ENCODE measurements around the gene C16orf54. TPM values are rescaled to one million over a fixed set of nuclear protein-coding genes. Genes with fewer than 3 reads are reported as not detected.
"Not testable (repeated sequence)": the region's sequence is repeated elsewhere in the genome, so short reads cannot be mapped to it uniquely, and the experiment has no call there.

C16orf54 gene
- total and polyA plus RNA-seq, 2 donors (not counting 1 experiment from before 2014, with no cell fraction given), result not detected

DNA sequence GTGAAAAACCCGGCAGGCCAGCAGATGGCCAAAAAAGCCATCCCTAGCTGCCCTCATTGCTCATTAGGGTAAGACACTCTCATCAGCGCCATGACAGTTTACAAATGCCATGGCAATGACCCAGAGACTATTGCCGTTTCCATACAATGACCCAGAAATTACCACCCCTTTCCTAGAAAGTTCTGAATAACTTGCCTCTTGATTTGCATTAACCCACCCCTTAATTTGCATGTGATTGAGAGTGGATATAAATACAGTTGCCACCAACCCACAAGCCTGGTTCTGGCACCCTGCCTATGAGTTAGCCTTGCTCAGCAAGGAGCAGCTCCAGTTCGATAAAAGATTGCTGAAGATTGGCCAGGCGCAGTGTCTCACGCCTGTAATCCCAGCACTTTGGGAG, 16.1 kb upstream of the C16orf54 start:
- Histone ChIP-seq H3K27me3 (ENCODE audit: control insufficient read depth, insufficient read depth, low read length) (peaks cover 4% of the 10 kb centered on the region), H3K36me3 (ENCODE audit: control insufficient read depth, insufficient read depth, low read length) (no peaks in the 10 kb centered on the region), H3K9me3 (ENCODE audit: control insufficient read depth, insufficient read depth, low read depth, low read length) (no peaks in the 10 kb centered on the region), H3K4me2 (ENCODE audit: extremely low read depth, insufficient read depth, low read length) (no peak overlapping the region), H3K27ac (ENCODE audit: insufficient read depth, low read length) (no peak overlapping the region), H3K9ac (ENCODE audit: insufficient read depth, low read length) (no peak overlapping the region), H3K79me2 (ENCODE audit: control insufficient read depth, insufficient read depth, low read length) (no peaks in the 10 kb centered on the region), H2AFZ (ENCODE audit: low read length) (no peak overlapping the region), H3K4me1 (ENCODE audit: control insufficient read depth, extremely low read depth, insufficient read depth, low read length) (no peaks in the 10 kb centered on the region), H3K4me3 (replicated peaks in 1 of 4; ENCODE audit: control extremely low read depth in 1 of 4, insufficient read depth in 1 of 4, low read depth in 3 of 4, low read length in 4 of 4) (no peak overlapping the region), H4K20me1 (ENCODE audit: control insufficient read depth, extremely low read depth, insufficient read depth, low read length) (no peaks in the 10 kb centered on the region)
- TF ChIP-seq EZH2 (IDR thresholded peaks at IDR 0.05; ENCODE audit: low read length, missing control alignments), result no peak
- TF ChIP-seq, protein P1, sequence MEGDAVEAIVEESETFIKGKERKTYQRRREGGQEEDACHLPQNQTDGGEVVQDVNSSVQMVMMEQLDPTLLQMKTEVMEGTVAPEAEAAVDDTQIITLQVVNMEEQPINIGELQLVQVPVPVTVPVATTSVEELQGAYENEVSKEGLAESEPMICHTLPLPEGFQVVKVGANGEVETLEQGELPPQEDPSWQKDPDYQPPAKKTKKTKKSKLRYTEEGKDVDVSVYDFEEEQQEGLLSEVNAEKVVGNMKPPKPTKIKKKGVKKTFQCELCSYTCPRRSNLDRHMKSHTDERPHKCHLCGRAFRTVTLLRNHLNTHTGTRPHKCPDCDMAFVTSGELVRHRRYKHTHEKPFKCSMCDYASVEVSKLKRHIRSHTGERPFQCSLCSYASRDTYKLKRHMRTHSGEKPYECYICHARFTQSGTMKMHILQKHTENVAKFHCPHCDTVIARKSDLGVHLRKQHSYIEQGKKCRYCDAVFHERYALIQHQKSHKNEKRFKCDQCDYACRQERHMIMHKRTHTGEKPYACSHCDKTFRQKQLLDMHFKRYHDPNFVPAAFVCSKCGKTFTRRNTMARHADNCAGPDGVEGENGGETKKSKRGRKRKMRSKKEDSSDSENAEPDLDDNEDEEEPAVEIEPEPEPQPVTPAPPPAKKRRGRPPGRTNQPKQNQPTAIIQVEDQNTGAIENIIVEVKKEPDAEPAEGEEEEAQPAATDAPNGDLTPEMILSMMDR (conservative IDR thresholded peaks at IDR 0.05 in 1 of 2, IDR thresholded peaks at IDR 0.05 in 1 of 2; ENCODE audit: low read depth in 1 of 2, low read length in 2 of 2), result no peak
- peak in 1 of 2 donors; percentile 20 for DNase-seq (ENCODE audit: low read depth in 2 of 2)

DNA sequence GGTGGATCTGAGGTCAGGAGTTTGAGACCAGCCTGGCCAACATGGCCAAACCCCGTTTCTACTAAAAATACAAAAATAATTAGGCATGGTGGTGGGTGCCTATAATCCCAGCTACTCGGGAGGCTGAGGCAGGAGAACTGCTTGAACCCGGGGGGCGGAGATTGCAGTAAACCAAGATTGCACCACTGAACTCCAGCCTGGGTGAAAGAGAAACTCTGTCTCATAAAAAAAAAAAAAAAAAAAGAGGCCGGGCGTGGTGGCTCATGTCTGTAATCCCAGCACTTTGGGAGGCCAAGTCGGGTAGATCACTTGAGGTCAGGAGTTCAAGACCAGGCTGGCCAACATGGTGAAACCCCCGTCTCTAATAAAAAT, 15.5 kb upstream of the C16orf54 start:
- not testable (repeated sequence) for H3K9me3 ChIP-seq (ENCODE audit: control insufficient read depth, insufficient read depth, low read depth, low read length); DNase-seq (ENCODE audit: low read depth in 2 of 2); H3K36me3 ChIP-seq (ENCODE audit: control insufficient read depth, insufficient read depth, low read length); H3K27ac ChIP-seq (ENCODE audit: insufficient read depth, low read length); H3K27me3 ChIP-seq (ENCODE audit: control insufficient read depth, insufficient read depth, low read length); H3K9ac ChIP-seq (ENCODE audit: insufficient read depth, low read length); H2AFZ ChIP-seq (ENCODE audit: low read length); H3K4me3 ChIP-seq (replicated peaks in 1 of 4; ENCODE audit: control extremely low read depth in 1 of 4, insufficient read depth in 1 of 4, low read depth in 3 of 4, low read length in 4 of 4); H4K20me1 ChIP-seq (ENCODE audit: control insufficient read depth, extremely low read depth, insufficient read depth, low read length); H3K4me2 ChIP-seq (ENCODE audit: extremely low read depth, insufficient read depth, low read length); H3K4me1 ChIP-seq (ENCODE audit: control insufficient read depth, extremely low read depth, insufficient read depth, low read length); H3K79me2 ChIP-seq (ENCODE audit: control insufficient read depth, insufficient read depth, low read length)

DNA sequence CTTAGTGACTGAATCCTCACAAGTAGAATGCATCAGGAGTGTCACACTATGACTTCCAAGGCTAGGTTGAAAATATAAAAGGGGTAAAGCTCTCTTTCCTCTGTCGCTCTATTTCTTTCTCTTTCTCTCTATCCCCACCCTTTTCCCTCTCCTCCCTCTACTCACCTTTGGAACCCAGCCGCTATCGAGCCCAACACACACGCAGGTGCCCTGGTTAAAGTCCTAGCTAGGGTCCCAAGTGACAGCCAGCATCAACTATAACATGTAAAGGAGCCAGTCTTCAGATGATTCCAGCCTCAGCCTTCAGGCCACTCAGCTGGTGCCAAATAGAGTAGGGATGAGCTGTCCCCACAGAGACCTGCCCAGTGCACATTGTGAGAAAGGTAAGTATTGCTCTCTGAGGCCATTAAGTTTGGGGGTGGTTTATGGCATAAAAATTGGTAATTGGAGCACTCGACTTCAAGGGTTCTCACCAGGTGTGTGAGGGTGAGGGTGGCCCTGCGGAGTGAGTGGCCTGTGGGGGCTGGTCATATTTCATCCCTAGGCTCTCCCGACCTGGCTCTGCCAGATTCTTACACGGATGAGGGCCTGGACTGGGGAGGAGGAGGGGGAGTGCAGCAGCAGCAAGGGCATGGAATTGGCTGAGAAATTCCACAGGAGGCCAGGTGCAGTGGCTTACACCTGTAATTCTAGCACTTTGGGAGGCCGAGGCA, 14.9 kb upstream of the C16orf54 start:
- TF ChIP-seq, protein P1 (conservative IDR thresholded peaks at IDR 0.05 in 1 of 2, IDR thresholded peaks at IDR 0.05 in 1 of 2; ENCODE audit: low read depth in 1 of 2, low read length in 2 of 2), result no peak
- no peak for TF ChIP-seq EZH2 (IDR thresholded peaks at IDR 0.05; ENCODE audit: low read length, missing control alignments)

More for the DNA sequence above, 14.9 kb upstream of the C16orf54 start:
- Histone ChIP-seq H3K9ac (ENCODE audit: insufficient read depth, low read length) (no peak overlapping the region), H2AFZ (ENCODE audit: low read length) (no peak overlapping the region), H3K4me2 (ENCODE audit: extremely low read depth, insufficient read depth, low read length) (no peak overlapping the region), H3K4me1 (ENCODE audit: control insufficient read depth, extremely low read depth, insufficient read depth, low read length) (no peaks in the 10 kb centered on the region), H3K27ac (ENCODE audit: insufficient read depth, low read length) (no peak overlapping the region), H3K4me3 (replicated peaks in 1 of 4; ENCODE audit: control extremely low read depth in 1 of 4, insufficient read depth in 1 of 4, low read depth in 3 of 4, low read length in 4 of 4) (no peak overlapping the region), H3K27me3 (ENCODE audit: control insufficient read depth, insufficient read depth, low read length) (peaks cover 4% of the 10 kb centered on the region), H3K36me3 (ENCODE audit: control insufficient read depth, insufficient read depth, low read length) (no peaks in the 10 kb centered on the region), H3K79me2 (ENCODE audit: control insufficient read depth, insufficient read depth, low read length) (no peaks in the 10 kb centered on the region), H3K9me3 (ENCODE audit: control insufficient read depth, insufficient read depth, low read depth, low read length) (no peaks in the 10 kb centered on the region), H4K20me1 (ENCODE audit: control insufficient read depth, extremely low read depth, insufficient read depth, low read length) (no peaks in the 10 kb centered on the region)
- no peak for DNase-seq (ENCODE audit: low read depth in 2 of 2)
